ENCODE results near the gene PREX1.
A peak's percentile ranks its signal among the peaks of the same experiment; 100 is the strongest.

PREX1 gene

GRCh38 chr20:48711696-48712464, 115.9 kb downstream of the PREX1 start:
- DNase-seq = no peak

GRCh38 chr20:48711044-48711428, 116.8 kb downstream of the PREX1 start:
- DNase-seq = no peak

- no peak for DNase-seq
Observed at GRCh38 chr20:48710341-48711043, 117.3 kb downstream of the PREX1 start.

- DNase-seq = no peak
Observed at GRCh38 chr20:48709744-48710143, 118.1 kb downstream of the PREX1 start.

DNA sequence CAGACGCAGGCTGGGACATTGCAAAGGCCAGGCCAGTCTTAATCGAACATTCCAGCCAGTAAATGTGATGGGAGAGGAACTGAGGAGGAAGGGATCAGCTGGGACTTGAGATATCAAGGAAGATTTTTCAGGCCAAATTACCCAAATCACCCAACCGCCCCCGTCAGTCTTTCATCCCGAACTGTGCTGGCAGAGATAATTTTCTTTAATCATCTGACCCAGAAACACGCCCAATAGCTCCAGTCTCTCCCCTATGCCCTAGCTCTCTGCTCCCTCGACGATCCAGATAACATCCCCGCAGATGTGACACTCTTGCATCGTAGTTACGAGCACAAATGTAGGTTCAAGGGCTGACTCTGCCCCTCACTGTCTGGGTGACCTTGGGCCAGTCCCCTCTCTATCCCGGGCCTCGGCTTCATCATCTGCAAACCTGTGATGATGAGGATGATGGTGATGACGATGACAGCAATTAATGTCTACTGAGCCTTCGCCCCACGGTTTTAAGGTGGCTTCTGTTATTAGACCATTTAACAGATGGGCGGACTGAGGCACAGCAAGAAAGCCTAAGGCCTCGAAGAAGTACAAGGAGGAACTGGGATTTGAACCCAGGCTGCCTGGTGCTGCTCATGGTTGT, 118.6 kb downstream of the PREX1 start:
- no peak for DNase-seq

- no peak for DNase-seq
Observed at GRCh38 chr20:48708630-48709029, 119.2 kb downstream of the PREX1 start.

DNA sequence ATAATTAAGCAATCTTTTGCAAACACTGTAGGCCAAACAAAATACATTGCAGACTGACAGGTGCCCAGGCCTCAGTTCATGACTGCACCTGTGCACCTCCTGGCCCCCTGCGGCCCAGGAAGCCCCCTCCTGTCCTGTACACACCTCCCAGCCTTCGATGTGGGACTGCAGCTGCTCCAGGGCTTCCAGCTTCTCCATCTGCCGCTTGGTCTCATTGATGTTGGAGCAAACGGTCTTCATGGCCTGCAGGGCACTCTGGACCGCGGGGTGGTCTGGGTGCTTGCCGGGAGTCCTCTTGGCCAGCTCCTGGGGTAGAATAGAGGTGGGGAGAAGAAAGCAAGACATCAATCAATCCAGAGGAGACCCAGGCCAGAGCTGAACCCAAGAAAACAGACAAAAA, 119.7 kb downstream of the PREX1 start:
- no peak for DNase-seq

- no peak for DNase-seq
Observed at GRCh38 chr20:48706710-48707365, 121.0 kb downstream of the PREX1 start.

DNA sequence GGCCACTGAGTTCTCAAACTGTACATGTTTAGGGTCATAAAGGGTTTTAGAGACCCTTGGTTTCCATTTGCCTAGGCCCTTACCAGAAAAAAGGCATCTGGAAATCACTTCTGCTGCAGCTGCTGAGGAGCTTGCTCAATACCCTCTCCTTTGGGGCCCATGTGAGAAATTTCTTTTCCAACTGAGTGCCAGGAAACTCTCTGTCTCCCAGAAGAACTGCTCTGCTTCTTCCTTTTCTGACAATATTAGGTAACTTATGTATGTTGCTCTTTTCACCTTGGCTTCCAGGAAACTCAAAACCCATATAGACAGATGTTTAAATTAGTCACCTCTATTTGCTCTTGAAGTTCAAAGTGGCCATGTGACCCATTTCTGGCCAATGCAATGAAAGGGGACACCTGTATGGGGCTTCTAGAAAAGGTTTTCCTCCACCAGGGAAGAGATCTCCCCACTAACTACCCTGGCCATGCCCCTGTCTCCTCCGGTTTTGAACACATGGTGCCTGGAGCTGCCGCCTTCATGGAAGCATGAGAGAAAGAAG, 121.6 kb downstream of the PREX1 start:
- DNase-seq = no peak

DNA sequence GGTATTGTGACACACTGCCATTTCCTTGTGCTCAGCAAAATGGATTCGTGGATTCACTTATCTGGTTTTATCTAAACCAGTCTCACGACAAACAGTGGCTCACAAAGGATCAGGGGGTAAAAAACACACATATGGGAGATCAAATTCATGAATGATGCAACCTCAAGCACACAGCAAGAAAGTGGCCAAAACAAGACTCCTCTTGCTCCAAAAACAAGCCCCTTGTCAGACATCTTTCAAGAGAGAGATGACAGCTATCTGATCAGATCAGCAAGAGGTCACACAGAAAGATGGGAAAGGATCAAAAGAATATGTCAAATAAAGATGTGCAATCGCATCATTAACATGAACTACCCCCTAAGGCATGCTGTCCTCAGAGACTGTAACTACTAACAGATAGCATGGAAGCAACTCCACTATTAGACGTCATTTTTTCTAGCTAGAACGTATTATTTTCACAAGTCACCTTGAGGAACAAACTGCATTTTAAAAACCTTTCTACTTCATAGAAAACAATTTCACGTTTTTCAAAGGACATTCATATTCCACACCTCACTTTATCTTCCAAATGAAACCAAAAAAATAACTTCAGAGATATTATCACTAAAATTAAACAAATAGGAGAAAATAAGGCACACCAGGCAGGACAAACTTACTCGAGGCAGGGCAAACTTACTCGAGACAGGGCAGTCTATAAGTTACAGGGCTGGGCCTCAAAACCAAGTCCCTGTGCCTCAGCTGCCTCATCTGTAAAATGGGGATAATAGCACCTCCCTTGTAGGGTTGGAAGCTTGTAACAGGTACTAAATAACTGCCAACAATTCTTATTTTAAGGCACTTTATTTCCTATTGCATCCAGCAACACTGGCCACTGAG, 122.3 kb downstream of the PREX1 start:
- DNase-seq = no peak

GRCh38 chr20:48704761-48705160, 123.0 kb downstream of the PREX1 start:
- no peak for DNase-seq

DNA sequence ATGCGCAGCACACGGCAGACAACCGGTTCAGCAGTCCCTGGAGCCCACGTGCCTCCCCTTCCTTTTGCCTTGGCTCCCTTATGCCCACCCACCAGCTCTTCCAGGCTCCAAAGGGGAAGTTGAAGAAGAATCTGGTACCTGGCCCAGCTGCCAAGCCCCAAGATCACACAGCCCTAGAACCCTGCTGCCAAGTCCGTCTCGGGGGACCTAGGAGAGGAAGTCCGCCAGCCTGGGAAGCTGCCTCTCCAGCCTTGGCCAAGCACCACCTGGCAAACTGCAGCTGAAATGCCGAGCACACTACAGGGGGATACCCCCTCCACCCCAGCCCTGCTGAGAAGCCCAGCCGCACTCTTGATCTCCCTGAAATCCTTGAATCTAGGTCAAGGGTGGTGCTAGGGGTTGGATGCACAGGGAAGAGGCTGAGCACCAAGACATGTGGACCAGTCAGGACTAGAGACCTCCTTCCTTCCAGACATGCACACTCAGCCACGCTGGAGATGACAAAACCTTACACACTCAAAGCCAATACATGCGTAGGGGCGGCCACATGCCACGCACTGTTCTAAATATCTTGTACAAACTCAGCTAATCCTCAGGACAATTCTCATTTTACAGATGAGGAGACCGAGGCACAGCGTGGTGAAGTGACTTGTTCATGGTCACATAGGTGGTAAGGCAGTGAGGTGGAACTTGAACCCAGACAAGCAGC, 124.1 kb downstream of the PREX1 start:
- DNase-seq = peak; percentile 20

GRCh38 chr20:48703107-48703506, 124.7 kb downstream of the PREX1 start:
- peak; percentile 27 for DNase-seq

GRCh38 chr20:48702455-48702913, 125.3 kb downstream of the PREX1 start:
- DNase-seq = no peak

- no peak for DNase-seq
Observed at GRCh38 chr20:48701702-48702101, 126.1 kb downstream of the PREX1 start.

- DNase-seq = no peak
Observed at GRCh38 chr20:48698507-48699267, 129.1 kb downstream of the PREX1 start.

GRCh38 chr20:48697845-48698491, 129.8 kb downstream of the PREX1 start:
- peak; percentile 37 for DNase-seq

DNA sequence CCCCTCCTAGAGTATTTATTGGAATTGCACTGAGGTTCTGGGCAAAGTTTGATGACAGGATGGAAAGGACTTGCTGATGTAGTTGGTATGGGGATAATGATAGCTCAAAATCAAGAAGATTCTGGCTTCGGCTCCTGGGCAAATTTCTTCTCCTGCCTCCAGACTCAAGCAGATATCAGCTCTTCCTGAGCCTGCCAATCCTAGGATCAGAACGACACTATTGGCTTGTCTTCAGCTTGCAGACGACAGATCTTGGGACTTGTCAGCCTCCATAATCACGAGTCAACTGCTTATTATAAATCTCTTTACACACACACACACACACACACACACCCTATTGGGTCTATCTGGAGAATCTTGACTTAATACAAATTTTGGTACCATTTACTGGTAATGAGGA, 131.1 kb downstream of the PREX1 start:
- DNase-seq = no peak

DNA sequence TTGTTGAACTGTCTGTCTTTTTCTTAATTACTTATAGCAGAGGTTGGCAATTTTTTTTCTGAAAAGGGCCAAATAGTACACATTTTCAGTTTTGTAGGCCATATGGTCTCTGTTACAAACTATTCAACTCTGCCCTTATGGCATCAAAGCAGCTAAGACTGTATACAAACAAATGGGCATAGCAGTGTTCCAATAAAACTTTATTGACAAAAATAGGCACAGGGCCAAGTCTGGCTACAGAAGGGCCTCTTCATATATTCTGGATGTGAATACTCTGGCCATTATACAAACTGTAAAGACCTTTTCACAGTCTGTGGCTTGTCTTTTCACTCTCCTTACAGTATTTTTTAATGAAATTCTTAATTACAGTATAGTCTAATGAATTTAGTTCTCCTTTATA, 132.1 kb downstream of the PREX1 start:
- no peak for DNase-seq

- no peak for DNase-seq
Observed at GRCh38 chr20:48695255-48695654, 132.5 kb downstream of the PREX1 start.

All from DMS79 (cell line).